NCI-H2081 treated with DMSO at 0.1 percent for 48 hours (cell line): Measurements from ENCODE around the gene KRT9.
"Not testable (repeated sequence)": the region's sequence is repeated elsewhere in the genome, so short reads cannot be mapped to it uniquely, and the experiment has no call there.

Source experiments
- DNase-seq: peaks from one replicate; lab custom pipeline; 2025; lab: John Stamatoyannopoulos, UW

Gene KRT9

DNA sequence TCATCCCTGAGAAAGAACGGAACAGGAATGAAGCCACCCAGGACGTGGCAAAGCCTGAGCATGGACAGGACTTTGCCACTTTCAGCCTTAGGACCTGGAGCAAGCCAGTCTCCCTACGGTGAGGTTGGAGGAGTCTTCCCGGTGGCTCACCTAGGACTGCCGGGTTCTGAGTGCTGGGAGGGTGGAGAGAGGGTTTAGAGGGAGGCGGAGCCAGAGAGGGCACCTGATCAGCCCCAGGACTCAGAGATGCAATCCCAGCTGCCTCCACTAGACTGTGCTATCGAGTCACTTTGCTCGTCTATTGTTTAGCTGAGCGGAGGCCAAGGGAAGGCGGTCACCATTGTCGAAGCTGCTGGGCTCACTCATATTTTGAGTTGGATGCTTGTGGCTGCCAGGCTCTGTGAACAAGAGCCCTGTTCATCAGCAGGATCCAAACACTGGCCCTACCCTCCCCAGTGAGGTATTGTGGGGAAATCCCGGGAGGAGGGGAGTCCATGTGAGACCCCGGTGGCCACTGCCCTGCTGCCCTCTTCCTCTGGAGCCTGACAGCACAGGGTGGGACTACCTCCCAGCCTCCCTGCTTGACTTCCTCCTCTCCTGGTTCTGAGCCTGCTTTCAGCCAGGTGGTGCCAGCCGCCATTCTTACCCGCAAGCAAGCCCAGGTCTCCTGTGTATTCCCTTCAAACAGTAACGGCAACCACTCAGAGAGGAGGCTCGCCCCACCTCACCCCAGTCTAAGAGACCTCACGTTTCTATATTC lies 7.8 kb upstream of the KRT9 start:
- no peak for DNase-seq

DNA sequence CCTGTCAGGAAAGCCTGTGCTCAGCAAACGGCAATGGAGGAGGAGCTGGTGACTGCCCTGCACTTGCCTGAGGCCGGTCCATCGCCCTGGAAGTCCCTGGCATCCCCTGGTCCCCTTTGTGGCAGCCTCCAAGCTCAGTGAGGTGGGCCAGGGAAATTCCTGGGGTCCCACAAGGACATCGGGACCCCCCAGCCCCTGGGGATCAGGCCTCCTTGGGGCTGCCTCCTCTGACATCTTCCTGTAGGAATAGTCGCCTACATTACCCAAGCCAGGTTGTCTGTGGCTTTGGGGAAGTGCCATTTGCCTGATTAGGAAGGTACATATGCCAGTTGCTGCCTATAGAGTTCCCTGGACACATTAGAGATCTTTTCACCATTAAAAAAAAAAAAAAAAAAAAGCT lies 7.1 kb upstream of the KRT9 start:
- no peak for DNase-seq

GRCh38 chr17:41578538-41578937 lies 6.7 kb upstream of the KRT9 start:
- DNase-seq = no peak

DNA sequence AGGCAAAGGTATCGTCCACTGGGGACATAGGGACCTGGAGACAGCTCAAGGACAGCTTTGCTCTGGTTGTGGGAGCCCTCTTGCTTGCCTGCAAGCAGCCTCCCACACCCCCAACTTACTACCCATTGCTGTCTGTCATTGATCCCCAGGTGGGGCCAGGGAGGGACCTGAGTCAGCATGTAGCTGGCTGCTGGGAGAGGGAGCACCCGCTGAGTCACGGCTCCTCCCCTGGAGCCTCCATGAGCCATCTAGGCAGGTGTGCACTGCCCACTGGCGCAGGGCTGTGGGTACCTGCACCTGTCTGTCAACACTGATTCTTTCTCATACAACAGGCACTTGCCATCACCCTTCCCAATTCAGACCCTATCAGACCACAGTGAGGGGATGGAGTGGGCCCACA lies 4.9 kb upstream of the KRT9 start:
- not testable (repeated sequence) for DNase-seq

DNA sequence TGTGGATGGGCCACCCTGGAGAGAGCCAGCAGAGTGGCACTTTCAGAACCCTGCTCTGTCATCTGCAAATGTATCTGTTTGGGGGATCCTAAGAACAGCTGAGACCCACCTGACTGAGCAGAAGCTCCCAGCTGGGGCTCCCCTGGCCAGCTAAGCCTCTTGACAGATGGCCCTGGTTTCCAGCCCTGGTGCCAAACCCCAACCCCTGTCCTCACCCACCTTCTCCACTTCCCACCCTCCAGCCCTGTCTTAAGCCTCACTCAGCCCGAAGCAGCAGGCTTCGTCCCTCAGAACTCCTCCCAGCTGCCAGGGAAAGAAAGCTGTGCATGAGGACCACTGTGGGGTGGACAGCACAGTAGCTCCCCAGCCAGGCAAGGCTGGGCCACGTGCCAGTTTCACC lies 3.5 kb upstream of the KRT9 start:
- no peak for DNase-seq

- DNase-seq = no peak
Observed at GRCh38 chr17:41567317-41567716, 4.5 kb downstream of the KRT9 start.

DNA sequence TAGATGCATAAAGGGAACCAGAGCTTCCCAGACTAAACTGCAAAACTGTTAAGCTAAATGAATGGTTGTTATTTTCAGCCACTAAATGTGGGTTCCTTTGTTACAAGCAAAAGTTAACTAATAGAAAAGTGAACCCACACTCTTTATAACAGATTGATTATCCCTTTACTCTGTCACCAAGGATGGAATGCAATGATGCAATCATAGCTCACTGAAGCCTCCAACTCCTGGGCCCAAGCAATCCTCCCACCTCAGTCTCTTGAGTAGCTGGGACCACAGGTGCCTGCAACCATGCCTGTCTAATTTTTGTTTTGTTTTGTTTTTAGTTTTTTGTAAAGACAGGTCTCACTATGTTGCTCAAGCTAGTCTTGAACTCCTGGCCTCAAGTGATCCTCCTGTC lies 6.5 kb downstream of the KRT9 start:
- no peak for DNase-seq

DNA sequence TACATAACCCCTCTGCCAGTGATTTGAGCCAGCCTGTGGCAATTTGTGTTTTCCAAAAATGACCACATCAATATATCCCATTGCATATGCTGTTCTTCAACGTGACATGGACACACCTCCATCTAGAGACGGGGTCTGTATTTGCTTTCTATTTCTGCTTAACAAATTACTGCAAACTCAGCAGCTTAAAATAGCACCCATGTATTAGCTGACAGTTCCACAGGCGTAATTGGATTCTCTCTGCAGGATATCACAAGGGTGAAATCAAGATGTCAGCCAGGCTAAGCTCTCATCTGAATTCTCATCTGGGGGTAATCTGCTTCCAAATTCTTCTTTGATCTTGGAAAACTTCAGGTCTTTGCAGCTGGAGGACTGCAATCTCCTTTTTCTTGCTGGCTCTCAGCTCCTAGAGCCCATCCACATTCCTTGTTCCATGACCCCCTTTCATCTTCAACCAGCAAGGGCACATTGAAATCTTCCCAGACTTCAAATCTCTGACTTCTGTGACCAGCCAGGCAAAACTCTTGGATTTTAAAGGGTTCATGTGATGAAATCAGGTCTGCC lies 8.2 kb downstream of the KRT9 start:
- DNase-seq = no peak

GRCh38 chr17:41561554-41561953 lies 10.3 kb downstream of the KRT9 start:
- no peak for DNase-seq

DNA sequence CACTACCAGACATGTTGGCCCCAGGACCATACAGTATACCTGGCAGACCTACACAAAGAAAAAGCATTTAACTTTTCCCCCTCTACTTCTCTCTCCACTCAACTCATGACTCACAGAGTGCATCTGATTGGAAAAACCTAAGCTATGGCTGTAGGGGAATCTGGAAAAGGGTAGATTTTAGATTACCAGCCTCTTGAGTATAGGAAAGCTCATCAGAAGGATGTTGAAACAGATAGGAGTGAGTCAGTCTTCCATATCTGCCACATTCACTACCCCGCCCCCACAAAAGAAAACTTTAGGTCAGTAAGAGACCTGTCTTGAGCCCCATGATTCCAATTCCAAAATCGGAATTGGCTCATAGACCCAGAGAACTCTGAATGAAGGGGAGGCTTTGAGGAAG lies 12.3 kb downstream of the KRT9 start:
- DNase-seq = no peak

DNA sequence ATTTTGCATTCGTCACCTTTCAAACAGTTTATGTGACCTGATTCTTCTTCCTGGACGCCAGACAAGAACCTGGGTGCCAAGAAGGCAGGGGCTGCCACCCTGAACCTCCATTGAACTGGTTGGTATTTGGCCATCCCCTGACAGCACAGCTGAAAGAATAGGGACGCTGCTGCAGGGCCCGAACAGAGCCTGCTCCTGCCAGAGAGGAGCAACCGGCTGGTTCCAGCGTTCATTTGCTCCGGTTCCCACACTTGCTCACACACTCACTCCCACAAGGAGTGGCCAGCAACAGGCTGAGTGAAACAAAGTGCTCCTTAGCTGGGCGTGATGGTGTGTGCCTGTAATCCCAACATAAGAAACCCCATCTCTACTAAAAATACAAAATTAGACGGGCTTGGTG lies 14.9 kb downstream of the KRT9 start:
- no peak for DNase-seq

- DNase-seq = no peak
Observed at GRCh38 chr17:41556306-41556705, 15.6 kb downstream of the KRT9 start.

DNA sequence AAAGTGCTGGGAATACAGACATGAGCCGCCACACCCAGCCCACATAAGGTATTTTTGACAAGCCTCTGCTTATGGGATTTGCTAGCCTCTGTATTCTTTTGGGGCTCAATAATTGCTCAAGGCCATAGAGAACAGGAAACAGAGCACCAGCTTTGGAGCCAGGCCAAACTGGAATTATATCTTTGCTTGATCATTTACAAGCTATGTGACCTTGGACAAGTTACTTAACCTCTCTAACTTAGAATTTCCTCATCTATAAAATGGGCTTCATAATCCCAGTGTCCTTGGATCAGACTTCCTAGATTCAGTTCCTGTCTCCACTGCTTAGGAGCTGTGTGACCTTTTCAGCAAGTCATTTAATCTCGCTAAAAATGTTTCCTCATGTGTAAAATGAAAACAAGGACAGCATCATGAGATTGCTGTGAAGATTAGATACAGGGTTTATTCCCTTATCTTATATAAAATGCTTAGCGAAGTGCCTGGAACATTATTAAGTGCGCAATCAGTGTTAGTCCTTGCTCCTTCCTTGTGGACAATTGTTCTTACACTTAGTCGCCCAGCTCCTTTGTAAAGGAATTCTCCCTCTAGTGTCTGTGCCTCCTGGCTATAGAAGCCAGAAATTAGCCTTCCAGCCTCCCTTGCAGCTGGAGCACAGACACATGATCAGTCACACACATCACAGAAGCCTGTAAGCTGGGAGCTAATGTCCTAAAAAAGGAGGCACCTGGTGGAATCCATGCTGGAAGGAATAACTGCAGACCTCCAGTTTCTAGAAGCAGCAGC lies 16.6 kb downstream of the KRT9 start:
- DNase-seq = no peak

- no peak for DNase-seq
Observed at GRCh38 chr17:41553987-41554680, 17.7 kb downstream of the KRT9 start.

GRCh38 chr17:41553176-41553575 lies 18.7 kb downstream of the KRT9 start:
- DNase-seq = no peak

DNA sequence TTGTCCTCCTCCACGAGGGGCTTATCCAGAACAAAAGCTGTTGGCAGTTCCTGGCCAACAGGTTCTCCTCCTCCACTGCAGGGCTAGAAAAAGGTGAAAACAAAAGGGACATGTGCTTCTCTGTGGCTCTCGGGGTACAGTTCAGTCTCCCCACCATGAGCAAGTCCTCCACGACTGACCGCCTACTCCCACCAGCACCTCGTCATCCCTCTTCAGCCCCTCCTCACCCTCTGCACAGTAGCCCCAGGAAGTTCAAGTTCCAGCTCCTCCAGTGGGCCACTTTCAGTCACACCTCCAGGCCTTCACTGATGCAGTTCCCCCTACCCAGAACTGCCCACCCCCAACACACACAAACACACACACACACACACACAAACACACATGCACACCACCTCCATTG lies 19.4 kb downstream of the KRT9 start:
- DNase-seq = no peak

GRCh38 chr17:41551365-41551764 lies 20.5 kb downstream of the KRT9 start:
- DNase-seq = no peak

- no peak for DNase-seq
Observed at GRCh38 chr17:41549596-41550039, 22.2 kb downstream of the KRT9 start.

GRCh38 chr17:41548844-41549595 lies 22.8 kb downstream of the KRT9 start:
- no peak for DNase-seq

DNA sequence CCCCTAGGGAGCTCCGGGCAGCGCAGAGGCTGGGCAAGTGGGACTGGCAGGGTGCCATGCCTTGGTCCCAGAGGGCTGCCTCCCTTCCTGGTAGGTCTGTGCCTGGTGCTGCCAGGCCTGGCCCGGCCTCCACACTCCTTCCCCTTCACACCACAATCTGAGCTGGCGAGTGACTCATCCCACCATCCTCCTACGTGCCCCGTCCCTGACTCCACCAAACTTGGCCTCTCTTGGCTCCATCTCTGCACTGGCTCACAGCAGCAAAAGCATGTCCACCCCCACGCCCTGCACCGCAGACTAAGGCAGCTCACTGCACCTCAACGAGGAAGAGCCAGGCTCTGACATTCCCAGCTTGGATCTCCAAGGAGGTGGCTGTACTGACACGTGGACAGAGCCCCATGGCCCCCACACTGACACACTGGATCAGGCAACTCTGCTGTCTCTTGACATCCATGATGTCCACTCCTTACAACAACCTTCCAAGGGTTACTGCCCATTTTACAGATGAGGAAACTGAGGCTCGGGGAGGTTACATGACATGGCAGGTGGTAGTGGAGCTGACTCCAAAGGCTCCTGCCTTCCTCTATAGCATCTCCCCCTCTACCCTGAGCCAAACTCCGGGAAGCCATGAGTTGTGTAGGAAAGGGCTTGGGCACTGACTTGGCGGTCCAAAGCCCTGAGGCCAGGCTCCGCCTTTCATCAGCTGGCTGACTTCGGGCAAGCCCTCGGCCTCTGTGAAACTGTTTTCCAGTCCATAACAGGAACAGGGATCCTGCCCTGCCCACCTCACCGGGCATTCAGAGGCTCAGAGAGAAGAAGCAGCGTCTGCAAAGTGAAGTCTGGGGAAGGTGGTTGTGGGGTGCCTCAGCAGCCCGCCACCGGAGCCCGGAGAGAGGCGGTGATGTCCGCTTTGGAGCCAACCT lies 23.7 kb downstream of the KRT9 start:
- no peak for DNase-seq

DNA sequence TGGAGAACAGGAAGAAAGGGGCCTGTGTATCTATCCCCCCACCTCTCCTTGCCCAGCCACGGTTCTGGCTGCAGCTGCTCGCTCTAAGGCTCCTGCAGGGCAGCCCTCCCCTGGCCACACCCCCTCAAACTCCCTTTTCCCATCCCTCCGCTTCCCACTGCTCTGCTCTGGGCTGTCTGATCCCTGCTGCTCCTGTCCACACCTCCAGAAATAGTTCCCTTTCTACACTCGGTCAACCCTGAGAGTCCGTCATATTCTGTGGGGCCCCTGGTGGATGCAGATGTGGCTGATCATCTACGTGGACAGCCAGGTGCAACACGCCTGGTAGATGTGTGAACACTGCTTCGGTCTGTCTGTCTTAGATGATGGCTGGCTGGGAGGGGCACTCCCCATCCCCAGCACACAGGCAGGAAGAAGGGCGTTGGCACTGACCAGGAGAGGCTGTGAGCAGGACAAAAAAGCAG lies 24.4 kb downstream of the KRT9 start:
- DNase-seq = no peak
